Colonic mucosa (tissue), 4 donors: ENCODE measurements around the gene PCGF6. TPM values are rescaled to one million over a fixed set of nuclear protein-coding genes. Genes with fewer than 3 reads are reported as not detected.
A peak's percentile ranks its signal among the peaks of the same experiment; 100 is the strongest.
"Not testable (repeated sequence)": the region's sequence is repeated elsewhere in the genome, so short reads cannot be mapped to it uniquely, and the experiment has no call there.

Experiments
- DNase-seq: peaks from one replicate; pipeline ENCODE4 v3.0.0-alpha.2; 2020
- H3K27ac ChIP-seq: fragments of 200-600 bp; one replicate; pipeline ENCODE4 v1.8.0; 2021
- H3K27me3 ChIP-seq: fragments of 200-600 bp; one replicate; pipeline ENCODE4 v1.8.0; 2021
- H3K36me3 ChIP-seq: fragments of 200-600 bp; one replicate; pipeline ENCODE4 v1.8.0; 2021
- H3K4me1 ChIP-seq: fragments of 200-600 bp; one replicate; pipeline ENCODE4 v1.8.0; 2021; ENCODE audit warnings: mild to moderate bottlenecking
- H3K4me3 ChIP-seq: fragments of 200-600 bp; one replicate; pipeline ENCODE4 v1.8.0; 2021
- H3K9ac ChIP-seq, 2 donors: one replicate each; pipeline ENCODE4 v1.7.0; 2013; ENCODE audit warnings: control low read depth in 2 of 2, low read depth in 2 of 2, low read length in 2 of 2
- H3K9me3 ChIP-seq: fragments of 200-600 bp; one replicate; pipeline ENCODE4 v1.8.0; 2021
- intact Hi-C: fragments of 100-400 bp; cut with DNase I; formaldehyde crosslinking; loops from one replicate; pipeline ENCODE4 v1.14.1; 2022
- total RNA-seq, 2 donors: library from RNA; stranded (reverse); fragmentation: NEBNext Ultra II Directional in 1 of 2; extraction: Animal tissue kit (Norgen Biotek cat#: 25700) in 1 of 2; gene quantifications; one replicate each; pipeline ENCODE4 v1.2.1, GENCODE V29; 2021
- TF ChIP-seq, protein P1 (sequence below): fragments of 200-600 bp; IDR thresholded peaks from one replicate; pipeline ENCODE4 v1.8.0; 2022; ENCODE audit warnings: antibody characterized with exemption, mild to moderate bottlenecking
- donor health status: healthy.
- donor health status: DM: no; HTN: no; CAD: no.
- donor health status: DM: no; HTN: no; CAD: no.

PCGF6 gene
- total RNA-seq, 2 donors from 2014 or later, result 7.6 to 8.6 TPM

DNA sequence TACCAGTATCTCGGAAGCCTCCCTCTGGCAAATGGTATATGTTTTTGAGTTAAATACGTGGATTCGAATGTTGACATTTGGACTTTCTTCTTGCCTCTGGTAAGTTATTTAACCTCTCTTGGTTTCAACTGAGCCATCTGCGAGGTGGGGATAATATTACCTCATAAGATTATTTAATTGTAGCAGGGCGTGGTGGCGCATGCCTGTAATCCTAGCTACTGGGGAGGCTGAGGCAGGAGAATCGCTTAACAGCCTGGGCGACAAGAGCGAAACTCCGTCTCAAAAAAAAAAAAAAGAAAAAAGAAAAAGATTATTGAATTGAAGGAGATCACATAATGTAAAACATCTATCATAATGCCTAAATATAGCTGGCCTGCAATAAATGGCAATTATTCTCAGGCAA lies 16.4 kb upstream of the PCGF6 start:
- TF ChIP-seq, protein P1, sequence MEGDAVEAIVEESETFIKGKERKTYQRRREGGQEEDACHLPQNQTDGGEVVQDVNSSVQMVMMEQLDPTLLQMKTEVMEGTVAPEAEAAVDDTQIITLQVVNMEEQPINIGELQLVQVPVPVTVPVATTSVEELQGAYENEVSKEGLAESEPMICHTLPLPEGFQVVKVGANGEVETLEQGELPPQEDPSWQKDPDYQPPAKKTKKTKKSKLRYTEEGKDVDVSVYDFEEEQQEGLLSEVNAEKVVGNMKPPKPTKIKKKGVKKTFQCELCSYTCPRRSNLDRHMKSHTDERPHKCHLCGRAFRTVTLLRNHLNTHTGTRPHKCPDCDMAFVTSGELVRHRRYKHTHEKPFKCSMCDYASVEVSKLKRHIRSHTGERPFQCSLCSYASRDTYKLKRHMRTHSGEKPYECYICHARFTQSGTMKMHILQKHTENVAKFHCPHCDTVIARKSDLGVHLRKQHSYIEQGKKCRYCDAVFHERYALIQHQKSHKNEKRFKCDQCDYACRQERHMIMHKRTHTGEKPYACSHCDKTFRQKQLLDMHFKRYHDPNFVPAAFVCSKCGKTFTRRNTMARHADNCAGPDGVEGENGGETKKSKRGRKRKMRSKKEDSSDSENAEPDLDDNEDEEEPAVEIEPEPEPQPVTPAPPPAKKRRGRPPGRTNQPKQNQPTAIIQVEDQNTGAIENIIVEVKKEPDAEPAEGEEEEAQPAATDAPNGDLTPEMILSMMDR, result no peak
- H3K4me3 ChIP-seq, result peak overlapping the region; percentile 96
- H3K27ac ChIP-seq, result peak overlapping the region; percentile 89
- H3K4me1 ChIP-seq, result no peaks in the 10 kb centered on the region
- peak overlapping the region in 1 of 2 donors; percentile 72 for H3K9ac ChIP-seq
- no peaks in the 10 kb centered on the region for H3K9me3 ChIP-seq
- H3K36me3 ChIP-seq, result no peaks in the 10 kb centered on the region
- peak; percentile 23 for DNase-seq
- intact Hi-C loops, result no loop called here
- no peaks in the 10 kb centered on the region for H3K27me3 ChIP-seq

DNA sequence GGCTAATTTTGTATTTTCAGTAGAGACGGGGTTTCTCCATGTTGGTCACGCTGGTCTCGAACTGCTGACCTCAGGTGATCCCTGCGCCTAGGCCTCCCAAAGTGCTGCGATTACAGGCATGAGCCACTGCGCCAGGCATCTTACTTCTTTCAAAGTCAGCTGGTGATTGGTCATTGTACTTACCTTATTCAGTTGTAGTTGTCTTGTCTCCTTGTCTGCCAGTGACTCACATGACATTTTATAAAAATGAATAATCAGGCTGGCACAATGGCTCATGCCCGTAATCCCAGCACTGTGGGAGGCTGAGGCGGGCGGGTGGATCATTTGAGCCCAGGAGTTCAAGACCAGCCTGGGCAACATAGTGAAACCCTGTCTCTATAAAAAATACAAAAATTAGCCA lies 9.9 kb upstream of the PCGF6 start:
- intact Hi-C loops, H3K4me1 ChIP-seq, DNase-seq: not testable (repeated sequence)

DNA sequence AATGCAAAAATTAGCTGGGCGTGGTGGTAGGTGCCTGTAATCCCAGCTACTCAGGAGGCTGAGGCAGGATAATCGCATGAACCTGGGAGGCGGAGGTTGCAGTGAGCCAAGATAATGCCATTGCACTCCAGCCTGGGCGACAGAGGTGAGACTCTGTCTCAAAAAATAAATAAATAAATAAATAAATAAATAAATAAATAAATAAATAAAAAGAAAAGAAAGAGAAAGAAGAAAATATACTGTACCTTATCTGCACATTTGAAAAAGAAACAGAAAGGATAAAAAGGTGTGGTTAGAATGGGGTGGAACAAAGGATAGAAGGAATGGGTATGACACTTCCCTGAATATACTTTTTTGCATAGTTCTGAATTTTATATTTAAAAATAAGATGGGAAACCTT lies 8.6 kb upstream of the PCGF6 start:
- H3K27me3 ChIP-seq, intact Hi-C loops, H3K4me3 ChIP-seq, H3K36me3 ChIP-seq, H3K4me1 ChIP-seq, DNase-seq, H3K9me3 ChIP-seq, H3K27ac ChIP-seq, H3K9ac ChIP-seq: not testable (repeated sequence)

More for the DNA sequence above, 9.9 kb upstream of the PCGF6 start:
- not testable (repeated sequence) for H3K27me3 ChIP-seq, H3K9ac ChIP-seq, H3K4me3 ChIP-seq, H3K36me3 ChIP-seq, H3K9me3 ChIP-seq, H3K27ac ChIP-seq

DNA sequence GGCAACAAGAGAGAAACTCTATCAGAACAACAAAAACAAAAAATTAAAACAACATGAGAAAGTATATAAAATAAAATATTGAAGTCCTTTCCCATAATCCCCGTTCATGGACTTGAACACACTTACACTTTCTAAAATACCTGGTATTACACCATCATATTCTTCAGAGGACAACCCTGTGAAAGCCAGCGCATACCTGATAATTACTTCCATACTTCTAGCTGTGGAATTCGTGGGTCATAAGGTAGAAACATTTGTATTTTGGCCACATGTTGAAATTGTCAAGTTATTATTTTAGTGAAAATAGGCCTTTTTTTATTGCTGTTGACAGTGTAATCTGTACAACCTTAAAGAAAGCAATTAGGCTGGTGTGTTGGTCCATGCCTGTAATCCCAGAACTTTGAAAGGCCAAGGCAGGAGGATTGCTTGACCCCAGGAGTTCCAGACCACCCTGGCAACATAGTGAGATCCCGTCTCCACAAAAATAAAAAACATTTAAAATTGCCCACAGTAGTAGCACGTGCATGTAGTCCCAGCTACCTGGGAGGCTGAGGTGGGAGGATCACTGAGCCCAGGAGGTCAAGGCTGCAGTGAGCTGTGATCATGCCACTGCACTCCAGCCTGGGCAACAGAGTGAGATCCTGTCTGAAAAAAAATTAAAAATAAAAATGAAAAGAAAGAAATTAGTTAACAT lies 5.1 kb upstream of the PCGF6 start:
- H3K36me3 ChIP-seq, result no peaks in the 10 kb centered on the region
- no peak overlapping the region for H3K4me3 ChIP-seq
- no peak for DNase-seq
- no peaks in the 10 kb centered on the region for H3K4me1 ChIP-seq
- no peak overlapping the region for H3K9ac ChIP-seq
- intact Hi-C loops, result no loop called here
- no peak overlapping the region for H3K27ac ChIP-seq
- H3K9me3 ChIP-seq, result no peaks in the 10 kb centered on the region
- no peaks in the 10 kb centered on the region for H3K27me3 ChIP-seq
- TF ChIP-seq, protein P1, result no peak

DNA sequence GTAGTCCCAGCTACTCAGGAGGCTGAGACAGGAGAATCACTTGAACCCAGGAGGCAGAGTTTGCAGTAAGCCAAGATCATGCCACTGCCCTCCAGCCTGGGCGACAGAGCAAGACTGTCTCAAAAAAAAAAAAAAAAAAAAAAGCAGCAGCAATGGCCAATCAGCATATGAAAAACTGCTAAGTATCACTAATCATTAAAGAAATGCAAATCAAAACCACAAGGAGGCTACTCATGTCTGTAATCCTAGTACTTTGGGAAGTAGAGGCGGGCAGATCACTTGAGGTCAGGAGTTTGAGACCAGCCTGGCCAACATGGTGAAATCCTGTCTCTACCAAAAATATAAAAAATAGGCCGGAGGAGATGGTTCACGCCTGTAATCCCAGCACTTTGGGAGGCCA lies 3.6 kb upstream of the PCGF6 start:
- H3K27ac ChIP-seq, intact Hi-C loops, H3K27me3 ChIP-seq, DNase-seq, H3K4me3 ChIP-seq, H3K4me1 ChIP-seq, H3K9me3 ChIP-seq, H3K9ac ChIP-seq, H3K36me3 ChIP-seq: not testable (repeated sequence)

DNA sequence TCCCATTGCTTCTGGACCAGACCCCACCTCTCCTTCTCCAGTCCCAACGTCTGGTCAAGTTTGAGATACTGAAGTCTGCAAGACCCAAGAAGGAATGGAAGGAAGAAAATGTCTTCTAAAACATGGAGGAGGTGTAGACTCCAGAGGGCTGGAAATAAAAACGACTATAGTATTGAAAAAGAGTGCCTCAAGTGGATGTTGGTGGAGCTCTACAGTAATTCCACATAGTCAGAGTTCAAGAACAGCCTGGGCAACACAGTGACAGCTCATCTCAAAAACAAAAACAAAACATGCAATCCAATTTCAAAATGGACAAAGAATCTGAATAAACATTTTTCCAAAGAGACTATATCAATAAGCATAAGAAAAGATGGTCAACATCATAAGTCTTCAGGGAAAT lies 2.3 kb upstream of the PCGF6 start:
- Histone ChIP-seq H3K4me1 (no peaks in the 10 kb centered on the region), H3K36me3 (no peaks in the 10 kb centered on the region), H3K27me3 (no peaks in the 10 kb centered on the region), H3K9me3 (no peaks in the 10 kb centered on the region), H3K4me3 (no peak overlapping the region), H3K27ac (no peak overlapping the region), H3K9ac (no peak overlapping the region)
- DNase-seq, result no peak
- intact Hi-C loops, result no loop called here
- TF ChIP-seq, protein P1, result no peak

DNA sequence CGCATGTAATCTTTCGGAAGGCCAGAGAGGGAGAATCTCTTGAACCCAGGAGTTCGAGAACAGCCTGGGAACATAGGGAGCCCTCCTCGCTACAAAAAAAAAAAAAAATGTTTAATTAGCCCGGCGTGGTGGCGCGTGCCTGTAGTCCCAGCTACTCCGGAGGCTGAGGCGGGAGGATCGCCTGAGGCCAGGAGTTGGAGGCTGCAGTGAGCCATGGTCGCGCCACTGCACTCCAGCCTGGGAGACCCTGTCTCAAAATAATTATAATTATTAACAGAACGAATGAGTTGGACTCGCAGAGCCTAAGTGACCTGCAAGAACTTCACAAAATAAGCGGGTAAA lies 794 bp downstream of the PCGF6 start:
- TF ChIP-seq, protein P1, result no peak
- H3K27me3 ChIP-seq, result no peaks in the 10 kb centered on the region
- peak overlapping the region; percentile 77 for H3K4me3 ChIP-seq
- H3K9me3 ChIP-seq, result no peaks in the 10 kb centered on the region
- DNase-seq, result no peak
- H3K9ac ChIP-seq, result peak overlapping the region; percentile 81
- H3K4me1 ChIP-seq, result no peaks in the 10 kb centered on the region
- H3K27ac ChIP-seq, result peak overlapping the region; percentile 69
- H3K36me3 ChIP-seq, result peaks cover 8% of the 10 kb centered on the region
- intact Hi-C loops, result no loop called here
